Measurements from ENCODE around the gene SLC17A2. TPM values are rescaled to one million over a fixed set of nuclear protein-coding genes. Genes with fewer than 3 reads are reported as not detected.

SLC17A2 gene
- total and polyA plus RNA-seq, 2 of the 4 experiments (the other 2 are of a cell fraction) = not detected

GRCh38 chr6:25895771-25896170 lies 34.7 kb downstream of the SLC17A2 start:
- Histone ChIP-seq H3K27ac (ENCODE audit: insufficient read depth, low read length) (no peak overlapping the region), H3K27me3 (ENCODE audit: control insufficient read depth, insufficient read depth, low read length) (no peaks in the 10 kb centered on the region), H3K36me3 (ENCODE audit: control insufficient read depth, insufficient read depth, low read length) (no peaks in the 10 kb centered on the region), H2BK120ac (ENCODE audit: low read depth, low read length) (no peak overlapping the region), H3K4ac (ENCODE audit: low read depth, low read length) (no peak overlapping the region), H3K9ac (ENCODE audit: low read depth, low read length) (no peak overlapping the region), H3K79me1 (ENCODE audit: low read depth in 1 of 2, low read length in 2 of 2) (no peaks in the 10 kb centered on the region), H4K5ac (ENCODE audit: low read depth, low read length) (no peak overlapping the region), H3K9me3 (ENCODE audit: control insufficient read depth, insufficient read depth, low read length) (no peaks in the 10 kb centered on the region), H2AFZ (replicated peaks; ENCODE audit: low read length, poor library complexity) (no peak overlapping the region), H3K23ac (ENCODE audit: low read depth, low read length) (no peak overlapping the region), H3K9me1 (ENCODE audit: insufficient read depth, low read length) (no peaks in the 10 kb centered on the region), H3K56ac (ENCODE audit: extremely low read depth, insufficient read depth, low read length) (no peak overlapping the region), H2BK5ac (ENCODE audit: low read depth, low read length, poor library complexity, severe bottlenecking) (no peak overlapping the region), H3K4me3 (ENCODE audit: insufficient read depth, low read depth, low read length) (no peak overlapping the region), H4K91ac (ENCODE audit: insufficient read depth, low read depth, low read length) (no peak overlapping the region), H2BK20ac (ENCODE audit: low read depth, low read length) (no peak overlapping the region), H2AK5ac (ENCODE audit: low read depth, low read length) (no peak overlapping the region), H3K14ac (replicated peaks; ENCODE audit: low read depth, low read length) (no peak overlapping the region), H3K4me2 (ENCODE audit: low read depth, low read length) (no peak overlapping the region), H4K20me1 (ENCODE audit: insufficient read depth, low read length) (no peaks in the 10 kb centered on the region), H3K4me1 (ENCODE audit: control insufficient read depth, insufficient read depth, low read length) (no peaks in the 10 kb centered on the region), H2BK15ac (ENCODE audit: low read depth, low read length) (no peak overlapping the region), H3K18ac (ENCODE audit: low read depth, low read length) (no peak overlapping the region), H4K8ac (ENCODE audit: low read depth in 2 of 2, low read length in 2 of 2) (no peak overlapping the region), H2AK9ac (replicated peaks; ENCODE audit: low read depth, low read length, poor library complexity) (no peak overlapping the region)
- ATAC-seq (ENCODE audit: low read depth) (no peak), DNase-seq (no peak)
- dilution Hi-C loops (cut with HindIII; ENCODE audit: low sequenced_read_pairs, unreplicated experiment) = no loop called here
- POLR2A ChIA-PET (ENCODE audit: unreplicated experiment) = no interaction called here
- CTCF ChIA-PET = no interaction called here
- intact Hi-C loops (cut with micrococcal nuclease) = no loop called here
- WGBS, 2 experiments (ENCODE audit: extremely low coverage in 2 of 2, insufficient read length in 1 of 2) = no CpG with 5 or more reads among the region's 1 CpG
- in situ Hi-C loops (cut with MboI; ENCODE audit: low sequenced_read_pairs) = no loop called here
- TF ChIP-seq ELK1 (IDR thresholded peaks at IDR 0.05; ENCODE audit: borderline replicate concordance, low read depth, low read length) (no peak), MAZ (IDR thresholded peaks at IDR 0.05; ENCODE audit: borderline replicate concordance, low read depth, low read length) (no peak), CHD1 (IDR thresholded peaks at IDR 0.05; ENCODE audit: low read depth, low read length) (no peak), MAFK (IDR thresholded peaks at IDR 0.05; ENCODE audit: low read depth, low read length) (peak; percentile 84), FOS (IDR thresholded peaks at IDR 0.05; ENCODE audit: low read depth, low read length) (no peak), NFE2L2 (IDR thresholded peaks at IDR 0.05; ENCODE audit: low read depth, low read length) (no peak)
- BruUV-seq (replicated peaks) = no TSS peak

Measured in IMR-90 (cell line).